GM18861 (cell line): ENCODE measurements around the gene GNB3.

Source experiments
- ATAC-seq: cut with Tn5 transposase; IDR thresholded peaks from one replicate; pipeline ENCODE4 v1.9.1; 2021; ENCODE audit not compliant: unreplicated experiment

Gene GNB3

GRCh38 chr12:6836851-6837250 lies 3.9 kb upstream of the GNB3 start:
- no peak for ATAC-seq

- no peak for ATAC-seq
These were observed 3.2 kb upstream of the GNB3 start for GRCh38 chr12:6837370-6838060.

- ATAC-seq: no peak
These were observed 1.9 kb upstream of the GNB3 start for GRCh38 chr12:6838854-6839253.

- ATAC-seq: no peak
These were observed 1.1 kb upstream of the GNB3 start for GRCh38 chr12:6839482-6840201.

GRCh38 chr12:6840330-6840729 lies 395 bp upstream of the GNB3 start:
- no peak for ATAC-seq

GRCh38 chr12:6842075-6842474 lies 1.4 kb downstream of the GNB3 start:
- no peak for ATAC-seq

GRCh38 chr12:6843118-6843902 lies 2.6 kb downstream of the GNB3 start:
- no peak for ATAC-seq

- ATAC-seq: no peak
These were observed 4.7 kb downstream of the GNB3 start for GRCh38 chr12:6845395-6845794.

GRCh38 chr12:6846316-6846869 lies 5.7 kb downstream of the GNB3 start:
- ATAC-seq: no peak

- no peak for ATAC-seq
These were observed 7.0 kb downstream of the GNB3 start for GRCh38 chr12:6847676-6848075.

GRCh38 chr12:6849427-6849826 lies 8.7 kb downstream of the GNB3 start:
- no peak for ATAC-seq

- ATAC-seq: no peak
These were observed 9.3 kb downstream of the GNB3 start for GRCh38 chr12:6849976-6850560.

- no peak for ATAC-seq
These were observed 10.0 kb downstream of the GNB3 start for GRCh38 chr12:6850796-6851152.

GRCh38 chr12:6851153-6851920 lies 10.6 kb downstream of the GNB3 start, which contains the start of gene CDCA3:
CDCA3 (minus strand) TSS chr12:6851286; CDS start chr12:6850952, 334 bp downstream.
- peak; percentile 56 for ATAC-seq

- ATAC-seq: peak; percentile 79
These were observed 11.4 kb downstream of the GNB3 start, which contains the start of gene USP5 for GRCh38 chr12:6851921-6852650. USP5 (plus strand) TSS chr12:6852150; CDS start chr12:6852180, 30 bp downstream.

GRCh38 chr12:6852651-6853354 lies 12.1 kb downstream of the GNB3 start:
- no peak for ATAC-seq

- no peak for ATAC-seq
These were observed 12.9 kb downstream of the GNB3 start for GRCh38 chr12:6853626-6854025.

GRCh38 chr12:6854036-6854435 lies 13.3 kb downstream of the GNB3 start:
- no peak for ATAC-seq

- no peak for ATAC-seq
These were observed 14.6 kb downstream of the GNB3 start for GRCh38 chr12:6855322-6855721.
